Heart left ventricle (tissue), 13 donors: ENCODE results near the gene DGKG.

ENCODE experiments used
- CTCF ChIP-seq, 12 donors: fragments of 200-600 bp; sonication (generic) in 4 of 12; IDR thresholded peaks; one replicate each; pipeline versions ENCODE4 v1.5.0 to v1.8.0; 2018 to 2022; ENCODE audit warnings: antibody characterized with exemption in 12 of 12, mild to moderate bottlenecking in 5 of 12
- POLR2A ChIP-seq, 2 donors: fragments of 450-650 bp; IDR thresholded peaks; one replicate each; pipeline ENCODE4 v1.6.1; 2017; ENCODE audit warnings: antibody characterized with exemption in 2 of 2, mild to moderate bottlenecking in 2 of 2, moderate library complexity in 2 of 2
- donor health status: ischemic (EF 13 %, LVEDD 7.1; RV severe dilation, severe dysfunction).
- donor health status: DM: no; HTN: yes; CAD: no.
- donor health status: DM: no; HTN: no; CAD: no.
- donor health status: ischemic (EF 25% LVEDD 6.9; RV normal size, moderate dysfunction).
- donor health status: ischemic (EF 25% LVEDD 5.7; RV mildly dilated, moderate dysfunction).
- donor health status: ischemic (EF 35%, LVEDD 5.7; RV mildly dilated, moderate dysfunction).
- donor health status: nonischemic (EF 11% LVEDD 7.7; RV severe dilation, severe dysfunction).
- donor health status: DM: yes; HTN: yes; CAD: no.
- donor health status: PGD.
- donor health status: ischemic (EF 29% LVEDD 5.4; RV normal size, mild dysfunction).
- donor health status: nonischemic (EF 23%, LVEDD 6.1; RV moderate dilation, normal function).

- TF ChIP-seq POLR2A (IDR thresholded peaks at IDR 0.05) (no peak), CTCF (IDR thresholded peaks at IDR 0.05) (no peak)
These were observed 211.8 kb downstream of the DGKG start for GRCh38 chr3:186150041-186150830.
